GM18858 (cell line): ENCODE measurements around the gene LGALS9C.
"Not testable (repeated sequence)": the region's sequence is repeated elsewhere in the genome, so short reads cannot be mapped to it uniquely, and the experiment has no call there.

Experiments
- ATAC-seq: cut with Tn5 transposase; IDR thresholded peaks from one replicate; pipeline ENCODE4 v1.9.1; 2021; ENCODE audit not compliant: unreplicated experiment

The LGALS9C gene

GRCh38 chr17:18478362-18478761, 1.8 kb downstream of the LGALS9C start:
- not testable (repeated sequence) for ATAC-seq

- ATAC-seq: not testable (repeated sequence)
Observed at GRCh38 chr17:18478977-18479595, 2.5 kb downstream of the LGALS9C start.

GRCh38 chr17:18481775-18482174, 5.2 kb downstream of the LGALS9C start:
- not testable (repeated sequence) for ATAC-seq

DNA sequence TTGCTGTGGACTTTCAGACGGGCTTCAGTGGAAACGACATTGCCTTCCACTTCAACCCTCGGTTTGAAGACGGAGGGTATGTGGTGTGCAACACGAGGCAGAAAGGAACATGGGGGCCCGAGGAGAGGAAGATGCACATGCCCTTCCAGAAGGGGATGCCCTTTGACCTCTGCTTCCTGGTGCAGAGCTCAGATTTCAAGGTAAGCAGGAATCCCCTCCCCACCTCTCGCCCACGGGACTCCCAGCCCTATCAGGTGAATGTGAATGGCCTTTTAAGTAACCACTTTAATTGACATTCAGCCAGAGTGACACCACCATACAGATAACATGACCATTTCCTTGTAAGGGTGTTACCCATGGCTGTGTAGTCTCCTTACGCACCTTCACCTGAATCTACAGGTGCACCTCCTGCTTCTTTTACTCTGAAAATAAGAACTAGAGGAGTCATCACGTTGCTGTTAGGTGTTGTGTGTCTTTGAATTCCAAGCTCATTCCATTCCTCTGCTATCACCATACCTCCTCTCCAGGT, 9.4 kb downstream of the LGALS9C start:
- ATAC-seq: not testable (repeated sequence)

DNA sequence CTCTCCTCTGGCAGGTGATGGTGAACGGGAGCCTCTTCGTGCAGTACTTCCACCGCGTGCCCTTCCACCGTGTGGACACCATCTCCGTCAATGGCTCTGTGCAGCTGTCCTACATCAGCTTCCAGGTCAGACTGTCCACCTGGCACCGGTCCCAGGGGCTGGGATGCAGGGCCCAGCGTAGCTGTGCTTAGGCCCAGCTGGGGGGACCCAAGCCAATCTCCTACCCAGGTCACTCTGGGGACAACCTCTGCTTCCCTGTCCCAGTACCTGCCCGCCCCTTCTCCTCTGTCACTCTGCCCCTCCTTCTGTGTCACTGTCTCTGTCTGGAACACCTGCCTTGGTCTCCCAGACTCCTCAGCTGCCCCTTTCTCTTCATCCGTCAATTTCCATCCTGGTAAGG, 11.0 kb downstream of the LGALS9C start:
- not testable (repeated sequence) for ATAC-seq

- ATAC-seq: not testable (repeated sequence)
Observed at GRCh38 chr17:18488622-18489021, 12.0 kb downstream of the LGALS9C start.

GRCh38 chr17:18490016-18490415, 13.4 kb downstream of the LGALS9C start:
- not testable (repeated sequence) for ATAC-seq

- ATAC-seq: peak; percentile 57
Observed at GRCh38 chr17:18492712-18493480, 16.3 kb downstream of the LGALS9C start.

DNA sequence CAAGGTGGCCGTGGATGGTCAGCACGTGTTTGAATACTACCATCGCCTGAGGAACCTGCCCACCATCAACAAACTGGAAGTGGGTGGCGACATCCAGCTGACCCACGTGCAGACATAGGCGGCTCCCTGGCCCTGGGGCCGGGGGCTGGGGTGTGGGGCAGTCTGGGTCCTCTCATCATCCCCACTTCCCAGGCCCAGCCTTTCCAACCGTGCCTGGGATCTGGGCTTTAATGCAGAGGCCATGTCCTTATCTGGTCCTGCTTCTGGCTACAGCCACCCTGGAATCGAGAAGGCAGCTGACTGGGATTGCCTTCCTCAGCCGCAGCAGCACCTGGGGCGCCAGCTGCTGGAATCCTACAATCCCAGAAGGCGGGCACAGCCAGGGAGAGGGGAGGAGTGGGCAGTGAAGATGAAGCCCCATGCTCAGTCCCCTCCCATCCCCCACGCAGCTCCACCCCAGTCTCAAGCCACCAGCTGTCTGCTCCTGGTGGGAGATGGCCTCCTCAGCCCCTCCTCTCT, 17.7 kb downstream of the LGALS9C start:
- not testable (repeated sequence) for ATAC-seq

GRCh38 chr17:18497044-18497443, 20.5 kb downstream of the LGALS9C start:
- ATAC-seq: not testable (repeated sequence)

GRCh38 chr17:18499100-18499499, 22.5 kb downstream of the LGALS9C start:
- not testable (repeated sequence) for ATAC-seq

- not testable (repeated sequence) for ATAC-seq
Observed at GRCh38 chr17:18499756-18500155, 23.2 kb downstream of the LGALS9C start.

DNA sequence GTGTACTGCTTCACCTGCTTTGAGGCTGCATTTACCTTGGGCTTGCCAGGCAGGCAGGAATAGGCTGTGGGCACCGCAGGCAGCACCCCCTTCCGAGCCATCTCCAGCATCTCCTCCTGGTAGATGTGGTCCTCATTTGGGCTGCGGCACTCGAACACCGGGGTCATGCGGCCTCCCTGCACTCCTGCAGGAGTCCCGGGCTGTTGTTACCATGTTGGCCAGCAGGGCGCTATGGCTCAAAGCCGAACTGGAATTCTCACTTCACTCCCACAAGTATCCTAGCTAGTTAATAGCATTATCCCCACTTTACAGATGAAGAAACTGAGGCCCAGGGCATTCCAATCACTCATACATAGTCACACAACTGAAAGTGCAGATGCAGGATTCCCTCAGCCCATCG, 23.7 kb downstream of the LGALS9C start:
- not testable (repeated sequence) for ATAC-seq

DNA sequence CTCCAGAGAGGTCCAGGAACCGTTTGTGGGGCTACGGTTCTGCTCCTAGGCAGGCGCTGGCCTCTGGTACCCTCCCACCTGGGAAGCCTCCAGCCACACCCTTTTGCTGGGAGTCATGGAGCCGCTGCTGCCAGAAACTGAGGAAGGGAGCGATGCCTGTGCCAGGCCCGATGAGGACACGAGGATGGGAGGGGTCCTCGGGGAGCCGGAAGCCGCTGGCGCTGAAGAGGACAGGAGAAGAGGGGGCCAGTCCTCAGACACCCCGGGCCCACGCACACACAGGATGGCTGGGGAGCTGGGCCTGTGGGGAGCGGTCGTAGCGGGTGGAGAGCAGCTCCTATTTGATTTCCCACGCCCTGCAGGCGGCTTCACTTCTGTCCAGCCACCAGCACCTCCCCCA, 24.2 kb downstream of the LGALS9C start:
- ATAC-seq: not testable (repeated sequence)

GRCh38 chr17:18503221-18503620, 26.6 kb downstream of the LGALS9C start:
- not testable (repeated sequence) for ATAC-seq

DNA sequence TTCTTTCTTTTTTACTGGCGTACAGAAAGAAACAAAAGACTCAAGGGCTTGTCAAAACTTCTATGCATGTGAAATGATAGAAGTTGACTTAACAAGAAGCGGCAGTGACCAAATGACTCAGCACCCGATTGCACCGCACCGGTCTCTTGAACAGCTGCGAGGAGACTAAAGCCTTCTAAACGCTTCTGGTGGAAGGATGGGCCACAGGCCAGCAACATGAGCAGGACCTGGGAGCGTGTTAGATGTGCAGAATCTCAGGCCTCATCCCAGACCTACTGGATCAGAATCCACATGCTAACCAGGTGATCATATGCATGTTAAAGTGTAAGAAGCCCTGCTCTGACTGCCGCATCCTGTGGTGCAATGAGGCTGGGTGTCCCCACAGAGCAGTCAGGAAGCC, 31.1 kb downstream of the LGALS9C start:
- not testable (repeated sequence) for ATAC-seq

DNA sequence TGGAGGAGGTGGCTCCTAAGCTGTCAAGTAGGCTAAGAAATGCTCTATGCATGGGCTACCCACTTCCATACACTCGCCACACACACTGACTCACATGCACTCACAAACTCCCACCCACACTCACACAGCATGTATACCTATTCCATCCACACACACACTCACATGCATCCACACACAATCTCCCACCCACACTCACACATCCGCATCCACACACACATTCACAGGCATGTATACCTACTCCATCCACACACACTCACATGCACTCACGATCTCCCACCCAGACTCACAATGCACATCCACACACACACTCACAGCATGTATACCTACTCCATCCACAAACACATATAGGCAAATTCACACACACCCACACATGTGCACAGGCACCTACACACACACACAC, 32.1 kb downstream of the LGALS9C start:
- ATAC-seq: not testable (repeated sequence)

- not testable (repeated sequence) for ATAC-seq
Observed at GRCh38 chr17:18521100-18521499, 44.5 kb downstream of the LGALS9C start.

DNA sequence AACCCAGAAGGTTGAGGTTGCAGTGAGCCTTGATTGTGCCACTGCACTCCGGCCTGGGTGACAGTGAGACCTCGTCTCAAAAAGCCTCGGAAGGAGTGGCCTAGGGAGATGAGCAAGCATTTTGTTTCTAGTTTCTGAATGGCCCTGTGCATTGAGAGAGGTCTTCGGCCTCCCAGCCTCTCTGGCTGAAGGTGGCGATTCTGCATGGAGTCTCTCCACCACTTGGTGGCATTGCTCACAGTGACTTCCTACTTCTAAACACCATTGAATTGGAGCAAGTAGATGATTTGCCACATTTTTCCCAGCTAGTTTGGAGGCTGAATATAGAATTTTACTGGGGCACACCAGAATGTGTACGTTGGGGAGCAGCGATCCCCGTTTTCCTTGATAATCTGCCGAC, 48.4 kb downstream of the LGALS9C start:
- not testable (repeated sequence) for ATAC-seq

DNA sequence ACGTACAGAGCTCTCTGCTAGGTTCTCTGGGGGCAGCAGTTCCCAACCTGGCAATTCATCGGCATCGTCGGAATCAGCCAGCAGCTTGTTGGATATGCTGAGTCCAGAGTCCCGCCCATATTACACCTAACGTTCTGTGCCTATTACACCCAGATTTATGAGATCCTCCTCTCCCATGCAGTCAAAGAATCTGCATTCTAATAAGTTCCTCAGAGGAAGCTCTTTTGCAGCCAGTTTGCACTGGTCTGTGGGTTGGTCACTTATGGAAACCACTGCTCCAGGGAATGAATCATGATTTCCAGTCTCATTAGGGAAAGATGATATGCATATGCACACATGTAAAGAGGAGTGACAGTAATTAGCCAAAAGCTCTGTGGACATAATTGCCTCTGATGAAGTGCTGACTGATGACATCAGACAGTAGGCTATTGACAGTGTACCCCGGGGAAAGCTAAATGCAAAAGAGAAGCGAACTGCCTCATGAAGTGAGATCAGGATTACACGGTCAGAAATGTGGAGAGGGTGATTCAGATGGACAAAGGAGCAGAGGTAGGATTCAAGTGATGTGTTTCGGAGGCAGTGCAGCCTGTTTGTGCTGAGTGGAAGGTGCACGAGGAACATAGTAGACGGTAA, 49.7 kb downstream of the LGALS9C start:
- not testable (repeated sequence) for ATAC-seq

- ATAC-seq: not testable (repeated sequence)
Observed at GRCh38 chr17:18527354-18527753, 50.8 kb downstream of the LGALS9C start.
